CD4-positive, CD25-positive, alpha-beta regulatory T cell (primary cell): ENCODE measurements around the gene TMEM272. TPM values are rescaled to one million over a fixed set of nuclear protein-coding genes. Genes with fewer than 3 reads are reported as not detected.

ENCODE experiments used
- ATAC-seq, 2 donors: fragments of 150-1000 bp; cut with Tn5 transposase; one replicate each; pipeline ENCODE4 v1.10.0; 2021; ENCODE audit warnings: low read depth in 2 of 2, moderate number of reproducible peaks in 2 of 2, moderate library complexity in 1 of 2
- DNase-seq, 3 donors: peaks; one replicate each; pipeline versions ENCODE4 v3.0.0 to v3.0.0-alpha.2; 2012 to 2022; ENCODE audit warnings: mixed read lengths in 1 of 3
- H3K27ac ChIP-seq: one replicate; pipeline ENCODE4 v1.7.0; 2013; ENCODE audit warnings: mild to moderate bottlenecking, low read length; ENCODE audit not compliant: insufficient read depth, poor library complexity, severe bottlenecking
- H3K27me3 ChIP-seq: one replicate; pipeline ENCODE4 v1.7.0; 2013; ENCODE audit warnings: low read length; ENCODE audit not compliant: control insufficient read depth, insufficient read depth
- H3K36me3 ChIP-seq: one replicate; pipeline ENCODE4 v1.7.0; 2013; ENCODE audit warnings: mild to moderate bottlenecking, low read length, moderate library complexity; ENCODE audit not compliant: control insufficient read depth, insufficient read depth
- H3K4me1 ChIP-seq: 2 replicates; pipeline ENCODE4 v1.7.0; 2013; ENCODE audit warnings: mild to moderate bottlenecking, low read length; ENCODE audit not compliant: insufficient read depth, control insufficient read depth, poor library complexity, severe bottlenecking
- H3K4me3 ChIP-seq: one replicate; pipeline ENCODE4 v1.7.0; 2013; ENCODE audit warnings: low read depth, mild to moderate bottlenecking, low read length, moderate library complexity
- H3K9me3 ChIP-seq, 2 experiments: 1 replicate in 1 of 2; 2 replicates in 1 of 2; pipeline ENCODE4 v1.7.0; 2013; ENCODE audit warnings: low read length in 2 of 2, mild to moderate bottlenecking in 1 of 2, moderate library complexity in 1 of 2; ENCODE audit not compliant: control insufficient read depth in 2 of 2
- H3K27ac Mint-ChIP-seq, 3 donors: one replicate each; pipeline ENCODE4 v1.8.0; 2020 to 2022; ENCODE audit warnings: mild to moderate bottlenecking in 3 of 3, mixed read lengths in 3 of 3, moderate library complexity in 2 of 3
- H3K27me3 Mint-ChIP-seq: one replicate; pipeline ENCODE4 v1.8.0; 2022; ENCODE audit warnings: mild to moderate bottlenecking, mixed read lengths
- H3K36me3 Mint-ChIP-seq: one replicate; pipeline ENCODE4 v1.8.0; 2020; ENCODE audit warnings: mixed read lengths
- H3K4me1 Mint-ChIP-seq, 4 donors: one replicate each; pipeline ENCODE4 v1.8.0; 2020 to 2022; ENCODE audit warnings: mixed read lengths in 4 of 4, mild to moderate bottlenecking in 1 of 4
- H3K4me3 Mint-ChIP-seq, 4 donors: one replicate each; pipeline ENCODE4 v1.8.0; 2020 to 2022; ENCODE audit warnings: mild to moderate bottlenecking in 4 of 4, mixed read lengths in 4 of 4, moderate library complexity in 3 of 4
- H3K9me3 Mint-ChIP-seq, 7 donors: one replicate each; pipeline ENCODE4 v1.8.0; 2020 to 2022; ENCODE audit warnings: mixed read lengths in 7 of 7, mild to moderate bottlenecking in 3 of 7, moderate library complexity in 2 of 7
- polyA plus RNA-seq, 4 donors: library from polyadenylated mRNA; unstranded; fragments of 300-500 nt; fragmentation: Illumina TruSeq; gene quantifications; one replicate each; pipeline ENCODE4 v1.2.3, GENCODE V29; 2021
- total RNA-seq: library from RNA; stranded (reverse); gene quantifications from one replicate; pipeline ENCODE4 v1.2.3, GENCODE V29; 2022

Gene TMEM272
- total and polyA plus RNA-seq, 5 donors from 2014 or later, result 0.13 to 3.3 (median 0.32) TPM; not detected in 1

GRCh38 chr13:51823359-51823758 lies 21.6 kb downstream of the TMEM272 start:
- H3K27me3 ChIP-seq, result no peaks in the 10 kb centered on the region

GRCh38 chr13:51822106-51822815 lies 22.7 kb downstream of the TMEM272 start:
- no peaks in the 10 kb centered on the region for H3K36me3 ChIP-seq
- Mint-ChIP-seq H3K4me1 (peaks cover 24 to 95% (median 73%) of the 10 kb centered on the region in 4 donors), H3K36me3 (peaks cover 16% of the 10 kb centered on the region), H3K27ac (peak overlapping the region; percentile 97 to 100 (median 98)), H3K27me3 (no peaks in the 10 kb centered on the region), H3K4me3 (peak overlapping the region; percentile 87 to 96 (median 92)), H3K9me3 (no peaks in the 10 kb centered on the region)
- no peaks in the 10 kb centered on the region for H3K27me3 ChIP-seq
- peaks cover 92% of the 10 kb centered on the region for H3K4me1 ChIP-seq
- ATAC-seq (peak in 1 of 2 donors; percentile 17), DNase-seq (peak in 1 of 3 donors; percentile 31)
- H3K9me3 ChIP-seq, result no peaks in the 10 kb centered on the region
- peak overlapping the region; percentile 84 for H3K27ac ChIP-seq
- H3K4me3 ChIP-seq, result peak overlapping the region; percentile 97

More at GRCh38 chr13:51823359-51823758, 21.6 kb downstream of the TMEM272 start:
- Histone ChIP-seq H3K4me3 (peak overlapping the region; percentile 97), H3K27ac (peak overlapping the region; percentile 84), H3K4me1 (peaks cover 95% of the 10 kb centered on the region), H3K36me3 (no peaks in the 10 kb centered on the region), H3K9me3 (no peaks in the 10 kb centered on the region)
- peak overlapping the region; percentile 87 to 96 (median 92) for H3K4me3 Mint-ChIP-seq
- H3K36me3 Mint-ChIP-seq, result peaks cover 9% of the 10 kb centered on the region
- peak overlapping the region; percentile 97 to 100 (median 98) for H3K27ac Mint-ChIP-seq
- no peaks in the 10 kb centered on the region for H3K9me3 Mint-ChIP-seq
- ATAC-seq (no peak), DNase-seq (no peak)
- peaks cover 28 to 96% (median 70%) of the 10 kb centered on the region in 4 donors for H3K4me1 Mint-ChIP-seq
- no peaks in the 10 kb centered on the region for H3K27me3 Mint-ChIP-seq

GRCh38 chr13:51821606-51822005 lies 23.4 kb downstream of the TMEM272 start:
- H3K27ac ChIP-seq, result peak overlapping the region; percentile 84
- H3K36me3 ChIP-seq, result peaks cover under 1% of the 10 kb centered on the region
- peaks cover 85% of the 10 kb centered on the region for H3K4me1 ChIP-seq
- H3K4me3 ChIP-seq, result peak overlapping the region; percentile 97
- Mint-ChIP-seq H3K4me3 (peak overlapping the region; percentile 87 to 96 (median 92)), H3K36me3 (peaks cover 21% of the 10 kb centered on the region), H3K4me1 (peaks cover 18 to 95% (median 72%) of the 10 kb centered on the region in 4 donors), H3K9me3 (no peaks in the 10 kb centered on the region), H3K27ac (peak overlapping the region; percentile 97 to 100 (median 98)), H3K27me3 (no peaks in the 10 kb centered on the region)
- DNase-seq, result peak in 2 of 3 donors; percentile 49 to 61
- ATAC-seq, result peak; percentile 32 to 47
- H3K27me3 ChIP-seq, result no peaks in the 10 kb centered on the region
- no peaks in the 10 kb centered on the region for H3K9me3 ChIP-seq

- DNase-seq (no peak), ATAC-seq (no peak)
- peak overlapping the region; percentile 96 to 98 (median 97) for H3K27ac Mint-ChIP-seq
- peaks cover 4% of the 10 kb centered on the region for H3K36me3 ChIP-seq
- H3K9me3 Mint-ChIP-seq, result no peaks in the 10 kb centered on the region
- peak overlapping the region; percentile 87 to 96 (median 92) for H3K4me3 Mint-ChIP-seq
- no peaks in the 10 kb centered on the region for H3K9me3 ChIP-seq
- H3K4me1 ChIP-seq, result peaks cover 77% of the 10 kb centered on the region
- H3K4me3 ChIP-seq, result peak overlapping the region; percentile 97
- no peaks in the 10 kb centered on the region for H3K27me3 ChIP-seq
- peak overlapping the region; percentile 84 for H3K27ac ChIP-seq
- H3K4me1 Mint-ChIP-seq, result peaks cover 21 to 94% (median 74%) of the 10 kb centered on the region in 4 donors
- H3K36me3 Mint-ChIP-seq, result peaks cover 24% of the 10 kb centered on the region
- no peaks in the 10 kb centered on the region for H3K27me3 Mint-ChIP-seq
These were observed 24.9 kb downstream of the TMEM272 start for GRCh38 chr13:51820016-51820597.

- Mint-ChIP-seq H3K27me3 (no peaks in the 10 kb centered on the region), H3K4me3 (peak overlapping the region in 3 of 4 donors; percentile 87 to 94 (median 91)), H3K36me3 (peaks cover 24% of the 10 kb centered on the region), H3K9me3 (no peaks in the 10 kb centered on the region), H3K27ac (peak overlapping the region; percentile 96 to 98 (median 97)), H3K4me1 (peaks cover 25 to 95% (median 75%) of the 10 kb centered on the region in 4 donors)
- peaks cover 76% of the 10 kb centered on the region for H3K4me1 ChIP-seq
- ATAC-seq (no peak), DNase-seq (no peak)
- no peaks in the 10 kb centered on the region for H3K27me3 ChIP-seq
- H3K4me3 ChIP-seq, result peak overlapping the region; percentile 97
- peaks cover 4% of the 10 kb centered on the region for H3K36me3 ChIP-seq
- H3K27ac ChIP-seq, result peak overlapping the region; percentile 84
- no peaks in the 10 kb centered on the region for H3K9me3 ChIP-seq
These were observed 25.4 kb downstream of the TMEM272 start for GRCh38 chr13:51819544-51819943.

- Histone ChIP-seq H3K36me3 (peaks cover 4% of the 10 kb centered on the region), H3K4me1 (peaks cover 73% of the 10 kb centered on the region), H3K4me3 (peak overlapping the region; percentile 4), H3K27me3 (no peaks in the 10 kb centered on the region), H3K9me3 (no peaks in the 10 kb centered on the region), H3K27ac (peak overlapping the region; percentile 84)
- DNase-seq (no peak), ATAC-seq (no peak)
- Mint-ChIP-seq H3K9me3 (no peaks in the 10 kb centered on the region), H3K4me3 (peak overlapping the region; percentile 66 to 94 (median 89)), H3K36me3 (peaks cover 25% of the 10 kb centered on the region), H3K27ac (peak overlapping the region; percentile 96 to 98 (median 97)), H3K27me3 (no peaks in the 10 kb centered on the region), H3K4me1 (peaks cover 25 to 95% (median 73%) of the 10 kb centered on the region in 4 donors)
These were observed 26.0 kb downstream of the TMEM272 start for GRCh38 chr13:51818781-51819511.

- Mint-ChIP-seq H3K27ac (peak overlapping the region; percentile 96 to 98 (median 97)), H3K9me3 (no peaks in the 10 kb centered on the region), H3K4me3 (peak overlapping the region in 3 of 4 donors; percentile 48 to 87 (median 69)), H3K36me3 (peaks cover 28% of the 10 kb centered on the region), H3K27me3 (no peaks in the 10 kb centered on the region), H3K4me1 (peaks cover 25 to 97% (median 70%) of the 10 kb centered on the region in 4 donors)
- H3K36me3 ChIP-seq, result peaks cover 4% of the 10 kb centered on the region
- no peaks in the 10 kb centered on the region for H3K27me3 ChIP-seq
- H3K9me3 ChIP-seq, result no peaks in the 10 kb centered on the region
- peaks cover 68% of the 10 kb centered on the region for H3K4me1 ChIP-seq
- DNase-seq (no peak), ATAC-seq (no peak)
- H3K27ac ChIP-seq, result peak overlapping the region; percentile 84
- H3K4me3 ChIP-seq, result no peak overlapping the region
These were observed 26.7 kb downstream of the TMEM272 start for GRCh38 chr13:51818276-51818675.
